Measurements from ENCODE around the gene CDH7. TPM values are rescaled to one million over a fixed set of nuclear protein-coding genes. Genes with fewer than 3 reads are reported as not detected.

Gene CDH7
- total RNA-seq, 4 donors from 2014 or later, result 0.04 TPM; not detected in 3

GRCh38 chr18:65811307-65811706 lies 60.5 kb downstream of the CDH7 start:
- H3K9me3 ChIP-seq, result no peaks in the 10 kb centered on the region
- 68 to 69% methylated on average over 4 of the region's 4 CpGs for WGBS, 2 donors (ENCODE audit: low coverage in 1 of 2)
- no peaks in the 10 kb centered on the region for H3K4me1 ChIP-seq

GRCh38 chr18:65815506-65815905 lies 64.7 kb downstream of the CDH7 start:
- TF ChIP-seq EP300 (IDR thresholded peaks at IDR 0.05) (no peak), CTCF (IDR thresholded peaks at IDR 0.05) (no peak), POLR2AphosphoS5 (IDR thresholded peaks at IDR 0.05) (no peak), POLR2A (IDR thresholded peaks at IDR 0.05) (no peak)
- no peak overlapping the region for H3K27ac ChIP-seq
- H3K4me3 ChIP-seq, result no peak overlapping the region
- 43 to 53% methylated on average over 2 of the region's 2 CpGs for WGBS, 2 donors (ENCODE audit: low coverage in 1 of 2)
- H3K27me3 ChIP-seq, result no peaks in the 10 kb centered on the region
- no peak for ATAC-seq
- no peaks in the 10 kb centered on the region for H3K36me3 ChIP-seq
- no peaks in the 10 kb centered on the region for H3K4me1 ChIP-seq
- no peaks in the 10 kb centered on the region for H3K9me3 ChIP-seq

More at GRCh38 chr18:65811307-65811706, 60.5 kb downstream of the CDH7 start:
- Histone ChIP-seq H3K27me3 (no peaks in the 10 kb centered on the region), H3K4me3 (no peak overlapping the region), H3K27ac (no peak overlapping the region), H3K36me3 (no peaks in the 10 kb centered on the region)
- TF ChIP-seq POLR2A (IDR thresholded peaks at IDR 0.05) (no peak), EP300 (IDR thresholded peaks at IDR 0.05) (no peak), POLR2AphosphoS5 (IDR thresholded peaks at IDR 0.05) (no peak), CTCF (IDR thresholded peaks at IDR 0.05) (no peak)
- ATAC-seq, result no peak

- 48 to 56% methylated on average over 4 of the region's 4 CpGs for WGBS, 2 donors (ENCODE audit: low coverage in 1 of 2)
- no peaks in the 10 kb centered on the region for H3K9me3 ChIP-seq
- no peaks in the 10 kb centered on the region for H3K27me3 ChIP-seq
- H3K4me1 ChIP-seq, result no peaks in the 10 kb centered on the region
- H3K27ac ChIP-seq, result no peak overlapping the region
- no peak overlapping the region for H3K4me3 ChIP-seq
- H3K36me3 ChIP-seq, result no peaks in the 10 kb centered on the region
- TF ChIP-seq CTCF (IDR thresholded peaks at IDR 0.05) (no peak), POLR2A (IDR thresholded peaks at IDR 0.05) (no peak), EP300 (IDR thresholded peaks at IDR 0.05) (no peak), POLR2AphosphoS5 (IDR thresholded peaks at IDR 0.05) (no peak)
- no peak for ATAC-seq
Measured at GRCh38 chr18:65817178-65817577, 66.4 kb downstream of the CDH7 start.

- Histone ChIP-seq H3K27ac (no peak overlapping the region), H3K27me3 (no peaks in the 10 kb centered on the region), H3K4me3 (no peak overlapping the region), H3K9me3 (no peaks in the 10 kb centered on the region), H3K4me1 (no peaks in the 10 kb centered on the region), H3K36me3 (no peaks in the 10 kb centered on the region)
- WGBS, 2 donors (ENCODE audit: low coverage in 1 of 2), result 66 to 91% methylated on average over 3 of the region's 3 CpGs
- no peak for ATAC-seq
- TF ChIP-seq POLR2A (IDR thresholded peaks at IDR 0.05) (no peak), EP300 (IDR thresholded peaks at IDR 0.05) (no peak), CTCF (IDR thresholded peaks at IDR 0.05) (no peak), POLR2AphosphoS5 (IDR thresholded peaks at IDR 0.05) (no peak)
Measured at GRCh38 chr18:65821911-65822310, 71.1 kb downstream of the CDH7 start.

- TF ChIP-seq EP300 (IDR thresholded peaks at IDR 0.05) (no peak), CTCF (IDR thresholded peaks at IDR 0.05) (no peak), POLR2A (IDR thresholded peaks at IDR 0.05) (no peak), POLR2AphosphoS5 (IDR thresholded peaks at IDR 0.05) (no peak)
- H3K27ac ChIP-seq, result no peak overlapping the region
- H3K9me3 ChIP-seq, result no peaks in the 10 kb centered on the region
- H3K36me3 ChIP-seq, result no peaks in the 10 kb centered on the region
- H3K4me3 ChIP-seq, result no peak overlapping the region
- no peaks in the 10 kb centered on the region for H3K27me3 ChIP-seq
- 37 to 60% methylated on average over 2 of the region's 2 CpGs for WGBS, 2 donors (ENCODE audit: low coverage in 1 of 2)
- no peak for ATAC-seq
- no peaks in the 10 kb centered on the region for H3K4me1 ChIP-seq
Measured at GRCh38 chr18:65822826-65823225, 72.0 kb downstream of the CDH7 start.

All from gastroesophageal sphincter (tissue), 4 donors.